GM19438 (cell line): ENCODE results near the gene CHCHD6.

ENCODE experiments used
- ATAC-seq: cut with Tn5 transposase; IDR thresholded peaks from one replicate; pipeline ENCODE4 v1.9.1; 2021; ENCODE audit warnings: low read depth; ENCODE audit not compliant: unreplicated experiment

Gene CHCHD6

GRCh38 chr3:126699011-126699410 lies 5.0 kb upstream of the CHCHD6 start:
- no peak for ATAC-seq

DNA sequence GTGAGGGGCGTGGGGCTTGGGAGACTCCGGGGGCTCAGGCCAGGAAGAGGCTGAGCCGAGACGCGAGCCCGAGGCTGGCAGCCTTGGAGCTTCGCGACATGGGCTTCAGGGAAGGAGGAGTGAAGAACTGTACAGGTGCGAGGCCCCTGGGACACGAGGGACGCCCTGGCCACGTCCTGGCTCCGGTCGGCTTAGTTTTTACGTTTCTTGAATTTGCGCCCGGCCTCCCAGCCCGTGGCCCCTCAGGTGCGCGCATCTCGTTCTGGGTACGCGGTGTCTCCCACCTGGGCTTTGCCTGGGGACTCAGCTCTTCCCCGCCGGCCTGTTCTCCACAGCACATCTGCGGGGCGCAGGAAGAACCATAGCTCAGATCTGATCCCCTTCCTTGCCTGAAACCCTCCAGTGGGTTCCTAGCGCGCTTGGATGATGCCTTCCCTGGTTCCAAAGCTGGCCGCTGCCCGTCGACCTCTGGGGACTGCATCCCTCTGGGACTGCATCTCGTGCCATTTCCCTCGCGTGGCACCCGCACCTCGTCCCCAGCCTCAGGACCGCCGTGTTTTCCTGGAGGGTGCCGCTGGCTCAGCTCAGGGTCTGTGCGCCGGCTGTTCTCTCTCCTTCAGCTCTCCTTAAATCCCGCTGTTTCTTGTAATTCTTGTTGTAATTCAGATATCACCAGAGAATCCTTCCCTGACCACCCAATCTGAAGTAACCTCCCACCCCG lies 614 bp downstream of the CHCHD6 start:
- peak; percentile 14 for ATAC-seq

DNA sequence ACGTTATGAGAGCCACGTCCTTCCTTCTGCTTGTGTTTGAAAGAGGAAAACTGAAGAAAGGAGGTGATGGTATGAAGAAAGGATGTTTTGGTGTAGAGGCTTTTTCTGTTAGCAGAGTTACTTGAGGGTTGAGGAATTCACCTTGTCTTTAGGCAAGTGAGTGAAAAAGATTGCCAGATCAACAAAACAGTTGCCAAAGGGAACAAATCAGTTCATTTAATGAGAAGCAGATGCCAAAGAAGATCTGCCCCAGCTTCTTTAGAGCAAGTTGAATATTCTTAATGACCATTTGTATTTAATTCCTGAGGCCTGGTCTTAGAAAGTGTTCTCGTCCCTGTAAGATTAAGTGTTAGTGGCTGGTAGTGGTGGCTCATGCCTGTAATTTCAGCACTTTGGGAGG lies 2.6 kb downstream of the CHCHD6 start:
- ATAC-seq: no peak

DNA sequence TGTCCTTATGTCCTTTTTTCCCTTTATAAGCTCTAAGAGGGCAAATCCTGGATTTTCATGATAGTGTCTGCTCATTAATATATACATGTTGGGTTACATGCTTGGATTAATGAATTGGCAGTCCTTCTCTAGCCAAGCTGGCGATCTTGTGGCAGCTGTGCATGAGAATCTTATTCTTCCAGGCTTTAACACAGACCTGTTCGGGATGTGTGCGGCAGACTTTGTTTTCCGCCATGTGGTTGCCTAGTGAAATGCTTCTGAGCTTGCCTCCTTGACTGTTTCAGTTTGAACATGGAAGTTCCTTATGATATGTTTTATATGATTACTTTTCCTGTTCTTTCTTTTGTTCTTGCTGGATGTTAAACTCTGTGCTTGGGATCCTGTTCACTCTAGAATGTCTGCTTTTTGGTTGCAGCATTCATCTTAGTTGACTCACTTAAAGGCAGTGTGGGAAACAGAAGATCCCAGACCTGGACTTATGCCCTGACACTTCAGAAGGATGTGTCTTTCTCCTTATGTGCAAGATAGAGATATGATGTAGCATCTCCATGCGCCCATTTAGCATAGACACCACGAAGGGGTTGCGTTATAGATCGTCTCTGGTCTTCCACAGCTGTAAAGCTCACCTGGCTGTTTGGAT lies 7.2 kb downstream of the CHCHD6 start:
- ATAC-seq: no peak

DNA sequence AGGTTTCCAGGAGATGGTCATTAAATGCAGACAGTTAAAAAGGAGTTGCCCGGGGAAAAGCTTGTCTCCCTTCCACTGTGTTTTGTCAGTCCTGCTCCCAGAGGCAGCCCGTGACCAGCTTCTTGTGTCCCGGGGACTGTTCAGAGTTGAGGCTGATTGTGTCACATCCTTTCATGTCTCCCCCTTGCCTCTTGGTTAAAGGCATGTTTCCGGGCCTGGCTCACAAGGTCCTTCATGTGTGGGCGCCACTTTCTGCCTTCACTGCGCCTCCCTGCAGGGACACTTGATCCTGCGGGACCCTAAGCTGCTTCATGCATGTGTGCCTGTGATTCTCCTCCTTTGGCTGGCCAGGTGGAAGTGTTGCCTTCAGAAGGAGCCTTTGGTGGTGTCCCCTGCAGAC lies 9.2 kb downstream of the CHCHD6 start:
- ATAC-seq: no peak

- ATAC-seq: no peak
These were observed 10.3 kb downstream of the CHCHD6 start for GRCh38 chr3:126714276-126714900.

- ATAC-seq: no peak
These were observed 10.9 kb downstream of the CHCHD6 start for GRCh38 chr3:126714921-126715320.

- no peak for ATAC-seq
These were observed 11.4 kb downstream of the CHCHD6 start for GRCh38 chr3:126715432-126715831.

GRCh38 chr3:126716057-126716456 lies 12.0 kb downstream of the CHCHD6 start:
- ATAC-seq: no peak

GRCh38 chr3:126718561-126719445 lies 14.8 kb downstream of the CHCHD6 start:
- no peak for ATAC-seq

- ATAC-seq: no peak
These were observed 16.6 kb downstream of the CHCHD6 start for GRCh38 chr3:126720596-126720995.

GRCh38 chr3:126721246-126721645 lies 17.2 kb downstream of the CHCHD6 start:
- no peak for ATAC-seq

DNA sequence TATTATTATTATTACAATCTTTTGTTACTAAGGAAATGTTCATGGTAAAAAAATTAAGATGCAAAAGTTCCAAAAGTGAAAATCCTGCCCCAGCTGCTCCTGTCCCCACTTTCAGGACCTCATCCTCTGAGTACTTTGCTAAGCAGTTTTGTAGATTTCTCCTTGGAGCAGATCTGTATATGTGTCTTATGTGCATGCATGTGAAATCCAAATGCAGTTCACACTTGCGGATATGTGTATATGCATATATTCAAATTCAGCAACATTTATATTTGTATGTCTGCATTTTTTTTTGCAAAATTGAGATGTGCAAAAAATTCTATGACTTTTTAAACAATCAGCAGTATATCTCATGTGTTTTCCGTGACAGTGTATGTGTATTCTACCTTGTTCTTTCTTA lies 19.2 kb downstream of the CHCHD6 start:
- no peak for ATAC-seq

DNA sequence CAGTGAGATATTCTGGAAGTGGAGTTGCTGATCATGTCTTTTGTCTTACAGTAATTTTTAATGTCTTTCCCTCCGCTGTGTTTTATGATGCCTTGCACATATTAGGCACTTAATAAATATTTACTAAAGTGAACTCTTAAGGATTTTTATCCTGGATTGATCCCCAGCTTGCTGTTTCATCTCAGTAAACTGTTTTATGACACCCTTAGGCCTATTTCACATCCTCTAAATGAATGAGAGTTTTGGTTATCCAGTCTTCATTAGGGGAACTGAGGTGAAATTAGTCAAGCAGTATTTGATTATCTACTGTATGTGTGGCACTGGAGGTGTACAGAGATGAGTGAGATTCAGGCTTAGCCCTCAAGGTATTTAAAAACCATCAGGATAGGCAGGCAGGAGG lies 19.8 kb downstream of the CHCHD6 start:
- ATAC-seq: no peak

DNA sequence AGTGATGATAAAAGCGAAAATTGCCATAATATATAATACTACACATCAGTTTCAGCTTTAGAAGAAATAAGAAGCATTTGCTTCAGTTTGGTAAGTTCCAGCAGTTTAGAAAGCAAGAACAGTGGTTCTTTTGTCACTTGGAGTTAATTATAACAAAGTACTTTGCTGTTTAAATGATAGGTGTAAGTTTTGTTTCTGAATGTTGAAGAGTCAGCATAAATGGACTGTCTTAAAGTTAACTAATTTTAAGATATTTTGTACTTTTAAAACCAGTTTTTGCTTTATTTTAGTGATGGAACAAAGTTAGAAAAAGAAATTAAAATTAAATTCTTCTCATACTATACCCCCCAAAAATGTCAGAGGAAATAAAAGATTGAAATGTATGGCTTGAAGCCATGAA lies 24.6 kb downstream of the CHCHD6 start:
- no peak for ATAC-seq

- ATAC-seq: no peak
These were observed 26.3 kb downstream of the CHCHD6 start for GRCh38 chr3:126730376-126730775.

GRCh38 chr3:126731044-126731443 lies 27.0 kb downstream of the CHCHD6 start:
- ATAC-seq: no peak

- no peak for ATAC-seq
These were observed 28.4 kb downstream of the CHCHD6 start for GRCh38 chr3:126732281-126733060.

DNA sequence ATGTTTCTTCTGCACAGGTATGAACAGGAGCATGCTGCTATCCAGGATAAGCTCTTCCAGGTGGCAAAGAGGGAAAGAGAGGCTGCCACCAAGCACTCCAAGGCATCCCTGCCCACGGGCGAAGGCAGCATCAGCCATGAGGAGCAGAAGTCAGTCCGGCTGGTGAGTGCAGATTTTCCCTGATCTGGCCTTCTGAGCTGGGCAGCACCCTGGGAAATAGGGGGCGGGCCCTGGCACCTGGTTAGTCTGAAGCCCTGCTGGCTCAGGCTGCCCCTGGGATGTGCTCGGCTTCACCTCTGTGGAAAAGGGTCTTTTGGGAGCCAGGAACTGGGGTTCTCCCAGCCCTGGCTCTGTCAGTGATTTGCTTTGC lies 29.0 kb downstream of the CHCHD6 start:
- ATAC-seq: no peak

GRCh38 chr3:126734106-126734723 lies 30.2 kb downstream of the CHCHD6 start:
- ATAC-seq: no peak
